Peyer's patch (tissue), 4 donors: ENCODE measurements around the gene TRIM2.

Source experiments
- POLR2A ChIP-seq, 2 donors: fragments of 450-650 bp; IDR thresholded peaks; one replicate each; pipeline ENCODE4 v1.5.1; 2017; ENCODE audit warnings: antibody characterized with exemption in 2 of 2, mild to moderate bottlenecking in 2 of 2, moderate library complexity in 2 of 2
- TF ChIP-seq, protein P1 (sequence below), 6 experiments: fragments of 450-650 bp in 4 of 6; fragments of 200-600 bp in 2 of 6; sonication (generic) in 1 of 6; IDR thresholded peaks; one replicate each; pipeline ENCODE4 v1.5.1; 2017 to 2019; ENCODE audit warnings: antibody characterized with exemption in 6 of 6, mild to moderate bottlenecking in 3 of 6, moderate library complexity in 1 of 6

- TF ChIP-seq, protein P1, sequence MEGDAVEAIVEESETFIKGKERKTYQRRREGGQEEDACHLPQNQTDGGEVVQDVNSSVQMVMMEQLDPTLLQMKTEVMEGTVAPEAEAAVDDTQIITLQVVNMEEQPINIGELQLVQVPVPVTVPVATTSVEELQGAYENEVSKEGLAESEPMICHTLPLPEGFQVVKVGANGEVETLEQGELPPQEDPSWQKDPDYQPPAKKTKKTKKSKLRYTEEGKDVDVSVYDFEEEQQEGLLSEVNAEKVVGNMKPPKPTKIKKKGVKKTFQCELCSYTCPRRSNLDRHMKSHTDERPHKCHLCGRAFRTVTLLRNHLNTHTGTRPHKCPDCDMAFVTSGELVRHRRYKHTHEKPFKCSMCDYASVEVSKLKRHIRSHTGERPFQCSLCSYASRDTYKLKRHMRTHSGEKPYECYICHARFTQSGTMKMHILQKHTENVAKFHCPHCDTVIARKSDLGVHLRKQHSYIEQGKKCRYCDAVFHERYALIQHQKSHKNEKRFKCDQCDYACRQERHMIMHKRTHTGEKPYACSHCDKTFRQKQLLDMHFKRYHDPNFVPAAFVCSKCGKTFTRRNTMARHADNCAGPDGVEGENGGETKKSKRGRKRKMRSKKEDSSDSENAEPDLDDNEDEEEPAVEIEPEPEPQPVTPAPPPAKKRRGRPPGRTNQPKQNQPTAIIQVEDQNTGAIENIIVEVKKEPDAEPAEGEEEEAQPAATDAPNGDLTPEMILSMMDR (IDR thresholded peaks at IDR 0.05): no peak
- no peak for TF ChIP-seq POLR2A (IDR thresholded peaks at IDR 0.05)
Observed at GRCh38 chr4:153224474-153224873, 20.2 kb downstream of the TRIM2 start.
